Lower leg skin (tissue), 3 donors: ENCODE data around the gene ZSWIM8.

Source experiments
- CTCF ChIP-seq, 3 donors: fragments of 450-650 bp; IDR thresholded peaks; one replicate each; pipeline ENCODE4 v1.5.1; 2016; ENCODE audit warnings: antibody characterized with exemption in 3 of 3, mild to moderate bottlenecking in 3 of 3, moderate library complexity in 2 of 3
- POLR2A ChIP-seq, 2 donors: fragments of 450-650 bp; IDR thresholded peaks; one replicate each; pipeline ENCODE4 v1.6.1; 2016 to 2017; ENCODE audit warnings: antibody characterized with exemption in 2 of 2, mild to moderate bottlenecking in 1 of 2, moderate library complexity in 1 of 2

DNA sequence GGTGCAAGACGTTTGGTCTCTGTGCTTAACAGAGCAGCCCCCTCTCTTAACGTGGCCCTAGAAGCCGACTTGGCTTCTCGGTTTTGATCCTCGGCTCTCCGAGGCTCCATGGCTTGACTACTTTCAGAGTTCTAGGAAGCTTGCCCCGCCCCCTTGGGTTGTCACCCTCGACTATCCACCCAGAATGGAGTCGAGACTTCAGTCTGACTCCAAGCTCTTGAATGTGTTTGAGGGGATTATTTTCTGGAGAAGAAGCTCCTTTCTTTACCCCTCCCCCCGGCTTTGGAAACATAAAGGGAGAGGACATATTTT, 40.8 kb upstream of the ZSWIM8 start:
- no peak for TF ChIP-seq CTCF (IDR thresholded peaks at IDR 0.05)
- no peak for TF ChIP-seq POLR2A (IDR thresholded peaks at IDR 0.05)
